Measurements from ENCODE around the gene TADA3. TPM values are rescaled to one million over a fixed set of nuclear protein-coding genes. Genes with fewer than 3 reads are reported as not detected.

The TADA3 gene
- total RNA-seq, 1 donor from 2014 or later: 64.6 TPM

DNA sequence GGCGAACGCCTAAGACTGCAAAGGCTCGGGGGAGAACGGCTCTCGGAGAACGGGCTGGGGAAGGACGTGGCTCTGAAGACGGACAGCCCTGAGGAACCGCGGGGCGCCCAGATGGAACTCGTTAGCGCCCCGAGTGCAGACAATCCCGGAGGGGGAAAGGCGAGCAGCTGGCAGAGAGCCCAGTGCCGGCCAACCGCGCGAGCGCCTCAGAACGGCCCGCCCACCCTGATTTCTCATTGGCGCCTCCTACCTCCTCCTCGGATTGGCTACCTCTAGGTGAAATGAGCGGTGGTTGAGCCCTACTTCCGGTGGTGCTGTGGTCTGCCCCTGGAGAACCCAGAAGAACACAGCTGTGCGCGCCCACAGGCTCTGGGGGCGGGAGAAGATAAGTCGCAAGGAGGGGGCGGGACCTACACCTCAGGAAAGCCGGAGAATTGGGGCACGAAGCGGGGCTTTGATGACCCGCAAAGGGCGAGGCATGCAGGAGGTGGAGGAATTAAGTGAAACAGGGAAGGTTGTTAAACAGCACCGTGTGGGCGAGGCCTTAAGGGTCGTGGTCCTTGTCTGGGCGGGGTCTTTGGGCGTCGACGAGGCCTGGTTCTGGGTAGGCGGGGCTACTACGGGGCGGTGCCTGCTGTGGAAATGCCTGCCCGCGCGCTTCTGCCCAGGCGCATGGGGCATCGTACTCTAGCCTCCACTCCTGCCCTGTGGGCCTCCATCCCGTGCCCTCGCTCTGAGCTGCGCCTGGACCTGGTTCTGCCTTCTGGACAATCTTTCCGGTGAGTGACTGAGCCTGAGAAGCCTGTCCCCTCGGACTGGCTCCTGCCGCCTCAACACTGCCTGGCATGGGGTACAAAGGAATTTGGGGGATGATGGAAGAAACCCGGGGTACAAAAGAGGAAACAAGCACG is 42.4 kb downstream of the TADA3 start, which contains the start of gene OGG1:
Gene OGG1, plus strand, starts transcription at position 308 of the 911 bp plus-strand sequence. Its CDS starts 335 bp downstream, at position 643.
- Mint-ChIP-seq H3K4me3 (peak within 1 kb of the TSS; percentile 91), H3K9me3 (no peaks in the 10 kb centered on the region), H3K4me1 (peaks cover 50% of the 10 kb centered on the region), H3K27me3 (no peaks in the 10 kb centered on the region), H3K36me3 (ENCODE audit: low read depth) (peaks cover 72% of the 10 kb centered on the region), H3K27ac (peak within 1 kb of the TSS; percentile 96)
- DNase-seq: peak; percentile 99
- intact Hi-C loops (cut with micrococcal nuclease): loop anchor here (1.0 to 2.0 kb wide), 6 partner anchors 19 to 182 kb away; partner anchors contain the start of genes BRPF1, CAMK1 and TADA3

DNA sequence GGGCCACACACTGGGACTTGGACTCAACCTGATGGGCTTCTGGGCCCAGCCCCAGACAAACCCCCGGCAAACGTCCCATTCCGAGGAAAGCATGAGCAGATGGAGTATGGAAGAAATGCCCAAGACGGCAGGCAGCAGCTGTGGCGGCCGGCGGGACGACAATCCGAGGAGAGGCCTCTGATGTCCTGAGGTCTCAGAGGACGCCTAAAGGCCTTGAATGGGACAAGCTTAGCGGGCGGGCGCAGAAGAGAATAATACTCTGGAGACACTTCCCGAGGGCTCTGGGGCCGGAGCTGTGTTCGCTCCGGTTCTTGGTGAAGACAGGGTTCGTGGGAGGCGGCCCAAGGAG is 43.0 kb downstream of the TADA3 start:
- intact Hi-C loops (cut with micrococcal nuclease): loop anchor here (1.0 kb wide), 1 partner anchor 43 kb away; the partner anchor contains the start of gene TADA3
- H3K4me3 Mint-ChIP-seq: peak overlapping the region; percentile 91
- peak overlapping the region; percentile 96 for H3K27ac Mint-ChIP-seq
- peaks cover 45% of the 10 kb centered on the region for H3K4me1 Mint-ChIP-seq
- peaks cover 72% of the 10 kb centered on the region for H3K36me3 Mint-ChIP-seq (ENCODE audit: low read depth)
- no peaks in the 10 kb centered on the region for H3K9me3 Mint-ChIP-seq
- DNase-seq: no peak
- no peaks in the 10 kb centered on the region for H3K27me3 Mint-ChIP-seq

DNA sequence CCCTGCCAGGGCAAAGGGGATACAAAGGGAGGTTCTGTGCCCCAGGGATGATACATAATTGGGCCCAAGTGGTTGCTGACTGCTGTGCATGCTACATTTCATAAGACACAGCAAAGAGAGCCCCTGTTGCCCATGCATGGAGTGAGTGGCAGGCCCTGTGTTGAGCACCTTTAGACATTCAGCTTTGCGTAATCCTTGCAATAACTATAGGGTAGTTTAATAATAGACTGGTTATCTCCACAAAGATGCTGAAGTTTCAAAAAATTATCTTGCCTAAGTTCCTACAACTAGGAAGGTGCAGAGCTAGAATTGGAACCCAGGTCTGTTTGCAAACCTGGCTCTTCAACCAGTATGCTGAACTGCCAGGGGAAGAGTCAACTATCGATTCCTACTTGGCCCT is 44.2 kb downstream of the TADA3 start:
- Mint-ChIP-seq H3K4me3 (no peak overlapping the region), H3K27me3 (no peaks in the 10 kb centered on the region), H3K9me3 (no peaks in the 10 kb centered on the region), H3K4me1 (peaks cover 39% of the 10 kb centered on the region), H3K27ac (no peak overlapping the region), H3K36me3 (ENCODE audit: low read depth) (peaks cover 75% of the 10 kb centered on the region)
- DNase-seq: no peak
- intact Hi-C loops (cut with micrococcal nuclease): no loop called here

DNA sequence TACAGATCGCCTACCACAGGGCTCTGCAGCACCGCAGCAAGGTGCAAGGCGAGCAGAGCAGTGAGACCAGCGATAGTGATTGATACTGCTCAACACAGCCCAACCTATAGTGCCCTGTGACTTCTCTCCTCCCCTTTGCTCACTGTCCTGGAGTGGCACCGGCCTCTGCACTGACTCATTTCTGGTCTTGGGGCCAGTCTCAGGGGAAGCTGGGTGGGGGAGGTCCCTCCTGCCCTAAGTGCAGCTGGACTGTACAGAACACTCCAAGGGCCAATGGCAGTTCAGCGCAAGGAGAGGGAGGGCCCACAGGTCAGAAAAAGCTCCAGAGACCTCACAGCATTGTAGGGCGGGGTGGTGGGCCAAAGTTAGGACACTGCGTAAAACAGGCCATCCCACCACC is 45.0 kb downstream of the TADA3 start:
- no peak for DNase-seq
- H3K9me3 Mint-ChIP-seq: no peaks in the 10 kb centered on the region
- H3K4me3 Mint-ChIP-seq: no peak overlapping the region
- H3K27me3 Mint-ChIP-seq: no peaks in the 10 kb centered on the region
- intact Hi-C loops (cut with micrococcal nuclease): no loop called here
- H3K36me3 Mint-ChIP-seq (ENCODE audit: low read depth): peaks cover 74% of the 10 kb centered on the region
- no peak overlapping the region for H3K27ac Mint-ChIP-seq
- peaks cover 39% of the 10 kb centered on the region for H3K4me1 Mint-ChIP-seq

DNA sequence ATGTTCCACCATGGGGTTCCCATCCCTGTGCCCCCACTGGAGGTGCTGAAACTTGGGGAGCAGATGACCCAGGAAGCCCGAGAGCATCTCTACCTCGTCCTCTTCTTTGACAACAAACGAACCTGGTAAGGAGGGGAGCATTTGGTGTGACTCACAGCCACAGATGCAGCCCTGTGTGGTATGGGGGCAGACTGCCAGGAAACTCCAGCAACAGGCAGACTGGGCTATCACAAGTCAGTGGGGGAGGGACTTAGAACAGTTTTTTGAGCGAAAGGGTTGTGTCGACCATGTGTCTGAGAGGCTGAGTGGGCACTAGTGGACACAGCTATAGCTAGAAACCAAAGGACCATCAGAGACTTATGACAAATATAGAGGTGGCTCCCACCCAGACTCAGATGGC is 45.9 kb downstream of the TADA3 start:
- Mint-ChIP-seq H3K27me3 (no peaks in the 10 kb centered on the region), H3K4me1 (peaks cover 31% of the 10 kb centered on the region), H3K27ac (no peak overlapping the region), H3K9me3 (no peaks in the 10 kb centered on the region), H3K4me3 (no peak overlapping the region), H3K36me3 (ENCODE audit: low read depth) (peaks cover 71% of the 10 kb centered on the region)
- no peak for DNase-seq
- intact Hi-C loops (cut with micrococcal nuclease): no loop called here

DNA sequence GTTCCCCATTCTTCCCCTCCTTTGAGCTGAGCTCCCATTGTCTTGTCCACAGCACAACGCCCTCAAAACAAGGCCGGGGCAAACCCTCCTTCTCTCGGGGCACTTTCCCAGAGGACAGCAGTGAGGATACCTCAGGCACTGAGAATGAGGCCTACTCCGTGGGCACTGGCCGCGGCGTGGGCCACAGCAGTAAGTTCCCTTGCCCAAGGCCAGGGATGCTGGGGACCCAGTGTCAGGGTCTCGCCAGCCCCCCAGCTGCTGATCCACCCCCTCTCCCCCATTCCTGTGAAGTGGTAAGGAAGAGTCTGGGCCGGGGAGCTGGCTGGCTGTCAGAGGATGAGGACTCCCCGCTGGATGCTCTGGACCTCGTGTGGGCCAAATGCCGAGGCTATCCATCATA is 46.8 kb downstream of the TADA3 start:
- Mint-ChIP-seq H3K36me3 (ENCODE audit: low read depth) (peaks cover 74% of the 10 kb centered on the region), H3K4me3 (no peak overlapping the region), H3K4me1 (peaks cover 24% of the 10 kb centered on the region), H3K27me3 (no peaks in the 10 kb centered on the region), H3K9me3 (no peaks in the 10 kb centered on the region), H3K27ac (no peak overlapping the region)
- no peak for DNase-seq
- intact Hi-C loops (cut with micrococcal nuclease): no loop called here

DNA sequence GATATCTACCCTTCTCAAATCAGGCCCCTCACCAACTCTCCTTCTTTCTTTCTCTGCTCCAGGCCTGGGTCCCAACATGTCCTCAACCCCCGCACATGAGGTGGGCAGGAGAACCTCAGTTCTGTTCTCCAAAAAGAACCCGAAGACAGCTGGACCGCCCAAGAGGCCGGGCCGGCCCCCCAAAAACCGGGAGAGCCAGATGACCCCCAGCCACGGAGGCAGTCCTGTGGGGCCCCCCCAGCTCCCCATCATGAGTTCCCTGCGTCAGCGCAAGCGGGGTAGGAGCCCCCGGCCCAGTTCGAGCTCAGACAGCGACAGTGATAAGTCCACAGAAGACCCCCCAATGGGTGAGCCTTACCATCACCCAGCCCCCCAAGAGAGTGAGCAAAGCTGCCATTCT is 48.1 kb downstream of the TADA3 start:
- H3K4me3 Mint-ChIP-seq: no peak overlapping the region
- H3K27ac Mint-ChIP-seq: no peak overlapping the region
- DNase-seq: no peak
- peaks cover 77% of the 10 kb centered on the region for H3K36me3 Mint-ChIP-seq (ENCODE audit: low read depth)
- H3K4me1 Mint-ChIP-seq: peaks cover 14% of the 10 kb centered on the region
- no peaks in the 10 kb centered on the region for H3K27me3 Mint-ChIP-seq
- intact Hi-C loops (cut with micrococcal nuclease): no loop called here
- H3K9me3 Mint-ChIP-seq: no peaks in the 10 kb centered on the region

DNA sequence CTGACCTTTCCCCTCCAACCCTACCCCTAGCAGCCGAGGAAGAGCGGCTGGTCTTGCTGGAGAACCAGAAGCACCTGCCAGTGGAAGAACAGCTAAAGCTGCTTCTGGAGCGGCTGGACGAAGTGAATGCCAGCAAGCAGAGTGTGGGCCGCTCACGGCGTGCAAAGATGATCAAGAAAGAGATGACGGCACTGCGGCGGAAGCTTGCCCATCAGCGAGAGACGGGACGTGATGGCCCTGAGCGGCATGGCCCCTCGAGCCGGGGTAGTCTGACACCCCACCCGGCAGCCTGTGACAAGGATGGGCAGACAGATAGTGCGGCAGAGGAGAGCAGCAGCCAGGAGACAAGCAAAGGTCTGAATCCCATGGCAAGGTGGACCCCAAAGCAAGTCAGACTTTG is 48.7 kb downstream of the TADA3 start:
- no peaks in the 10 kb centered on the region for H3K9me3 Mint-ChIP-seq
- H3K27ac Mint-ChIP-seq: no peak overlapping the region
- peaks cover 8% of the 10 kb centered on the region for H3K4me1 Mint-ChIP-seq
- H3K4me3 Mint-ChIP-seq: no peak overlapping the region
- DNase-seq: no peak
- H3K27me3 Mint-ChIP-seq: no peaks in the 10 kb centered on the region
- peaks cover 78% of the 10 kb centered on the region for H3K36me3 Mint-ChIP-seq (ENCODE audit: low read depth)
- intact Hi-C loops (cut with micrococcal nuclease): no loop called here

DNA sequence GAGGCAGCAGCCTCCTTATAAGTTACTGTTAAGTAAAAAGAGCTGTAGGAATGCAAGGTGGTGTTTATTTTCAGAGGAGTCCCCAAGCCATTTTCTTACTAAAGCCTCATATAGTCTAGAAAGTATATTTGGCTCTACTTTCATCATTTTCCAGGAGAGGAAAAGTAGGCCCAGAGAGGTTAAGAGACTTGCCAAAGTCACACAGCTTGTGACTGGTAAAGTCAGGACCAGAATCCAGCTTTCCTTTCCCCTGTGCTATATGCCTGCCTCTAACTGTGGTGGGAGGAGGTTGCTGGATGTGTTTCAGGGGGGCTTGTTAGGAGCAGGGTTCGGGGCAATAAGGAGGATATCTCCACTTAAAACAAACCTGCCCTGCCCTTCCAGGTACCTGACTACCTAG is 49.7 kb downstream of the TADA3 start:
- Mint-ChIP-seq H3K36me3 (ENCODE audit: low read depth) (peaks cover 74% of the 10 kb centered on the region), H3K9me3 (no peaks in the 10 kb centered on the region), H3K27ac (no peak overlapping the region), H3K4me1 (peaks cover 10% of the 10 kb centered on the region), H3K27me3 (no peaks in the 10 kb centered on the region), H3K4me3 (no peak overlapping the region)
- intact Hi-C loops (cut with micrococcal nuclease): no loop called here
- DNase-seq: no peak

DNA sequence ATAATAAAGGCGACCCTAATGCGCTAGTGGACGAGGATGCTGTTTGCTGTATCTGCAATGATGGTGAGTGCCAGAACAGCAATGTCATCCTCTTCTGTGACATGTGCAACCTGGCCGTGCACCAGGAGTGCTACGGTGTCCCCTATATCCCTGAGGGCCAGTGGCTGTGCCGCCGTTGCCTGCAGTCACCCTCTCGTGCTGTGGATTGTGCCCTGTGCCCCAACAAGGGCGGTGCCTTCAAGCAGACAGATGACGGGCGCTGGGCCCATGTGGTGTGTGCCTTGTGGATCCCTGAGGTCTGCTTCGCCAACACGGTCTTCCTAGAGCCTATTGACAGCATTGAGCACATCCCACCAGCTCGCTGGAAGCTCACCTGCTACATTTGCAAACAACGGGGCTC is 53.1 kb downstream of the TADA3 start:
- Mint-ChIP-seq H3K4me1 (peaks cover 26% of the 10 kb centered on the region), H3K27ac (no peak overlapping the region), H3K36me3 (ENCODE audit: low read depth) (peaks cover 70% of the 10 kb centered on the region), H3K27me3 (no peaks in the 10 kb centered on the region), H3K4me3 (no peak overlapping the region), H3K9me3 (no peaks in the 10 kb centered on the region)
- no peak for DNase-seq
- intact Hi-C loops (cut with micrococcal nuclease): no loop called here

DNA sequence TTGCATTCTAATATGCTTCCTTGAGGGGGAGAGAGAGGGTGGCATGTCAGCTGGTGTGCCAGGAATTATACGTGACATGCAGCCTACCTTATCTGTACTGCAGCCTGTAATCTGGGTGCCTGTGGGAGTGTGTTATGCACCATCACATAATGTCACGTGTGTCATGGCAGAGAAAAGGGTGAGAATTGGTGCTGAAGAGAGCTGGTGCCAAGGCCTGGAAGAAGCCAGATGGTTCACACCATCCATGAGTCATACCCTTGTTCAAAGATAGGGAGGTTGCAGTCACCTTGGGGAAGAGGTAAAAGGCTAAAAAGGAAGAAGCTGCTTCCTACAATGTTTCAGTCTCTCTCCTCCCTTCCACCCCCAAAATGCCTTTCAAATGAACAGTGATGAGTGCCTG is 55.4 kb downstream of the TADA3 start:
- Mint-ChIP-seq H3K9me3 (no peaks in the 10 kb centered on the region), H3K36me3 (ENCODE audit: low read depth) (peaks cover 64% of the 10 kb centered on the region), H3K4me3 (no peak overlapping the region), H3K27ac (no peak overlapping the region), H3K4me1 (peaks cover 44% of the 10 kb centered on the region), H3K27me3 (no peaks in the 10 kb centered on the region)
- no peak for DNase-seq
- intact Hi-C loops (cut with micrococcal nuclease): no loop called here

DNA sequence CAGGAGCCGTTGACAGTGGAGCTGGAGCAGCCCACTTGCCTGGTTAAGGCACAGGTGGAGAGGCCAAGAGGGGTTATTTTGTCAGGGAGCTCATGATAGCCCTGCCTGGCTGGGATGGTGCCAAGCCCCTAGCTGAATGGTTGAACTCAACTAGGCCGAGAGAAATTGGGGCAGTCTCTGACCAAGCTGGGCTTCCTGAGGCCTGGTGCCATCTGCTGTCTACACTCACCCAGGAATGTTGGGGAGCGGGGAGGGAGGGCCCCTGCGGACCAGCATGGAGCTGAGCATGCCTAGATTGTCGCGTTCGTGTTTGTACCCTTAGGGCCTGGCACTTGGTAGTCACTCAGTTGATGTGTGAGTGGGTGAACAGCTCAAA is 59.5 kb downstream of the TADA3 start:
- no peaks in the 10 kb centered on the region for H3K27me3 Mint-ChIP-seq
- H3K27ac Mint-ChIP-seq: peak overlapping the region; percentile 82
- intact Hi-C loops (cut with micrococcal nuclease): loop anchor here (2.0 kb wide), 1 partner anchor 36 kb away; the partner anchor contains the start of gene CAMK1
- DNase-seq: no peak
- no peaks in the 10 kb centered on the region for H3K9me3 Mint-ChIP-seq
- peaks cover 59% of the 10 kb centered on the region for H3K4me1 Mint-ChIP-seq
- peaks cover 35% of the 10 kb centered on the region for H3K36me3 Mint-ChIP-seq (ENCODE audit: low read depth)
- H3K4me3 Mint-ChIP-seq: peak overlapping the region; percentile 87

DNA sequence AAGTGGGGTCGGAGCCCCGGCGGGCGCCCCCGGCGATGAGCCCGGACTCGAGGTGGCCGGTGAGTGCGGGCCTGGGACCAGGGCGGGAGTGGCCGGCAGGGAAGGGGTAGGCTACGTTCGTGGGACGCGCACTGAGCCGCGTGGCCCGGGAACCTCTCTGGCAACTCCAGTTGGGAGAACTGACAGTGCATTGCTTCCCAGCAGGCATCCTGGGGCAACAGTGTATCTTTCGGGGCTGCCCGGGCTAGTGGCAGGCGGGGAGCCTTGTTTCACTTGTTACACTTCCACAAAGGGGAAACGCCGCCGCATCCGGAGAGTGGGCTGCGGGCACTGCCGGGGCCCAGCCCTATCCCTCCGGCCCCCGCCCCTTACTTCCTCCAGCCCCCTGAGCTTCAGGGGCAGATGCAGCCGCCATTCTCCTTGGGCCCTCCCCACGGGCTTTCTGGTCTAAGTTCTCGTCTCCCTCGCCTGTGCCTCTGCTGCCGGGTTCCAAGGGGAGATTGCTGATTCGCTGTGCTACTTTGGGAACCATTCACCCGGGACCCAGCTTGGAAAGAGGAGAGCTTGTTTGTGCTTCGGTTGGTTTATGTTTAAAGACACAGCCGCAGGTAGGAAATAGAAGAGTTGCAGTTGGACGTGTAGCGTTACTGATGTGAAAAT is 60.1 kb downstream of the TADA3 start:
- peaks cover 64% of the 10 kb centered on the region for H3K4me1 Mint-ChIP-seq
- H3K4me3 Mint-ChIP-seq: peak overlapping the region; percentile 87
- H3K36me3 Mint-ChIP-seq (ENCODE audit: low read depth): peaks cover 35% of the 10 kb centered on the region
- no peaks in the 10 kb centered on the region for H3K9me3 Mint-ChIP-seq
- H3K27ac Mint-ChIP-seq: peak overlapping the region; percentile 82
- DNase-seq: peak; percentile 87
- intact Hi-C loops (cut with micrococcal nuclease): loop anchor here (2.0 kb wide), 1 partner anchor 37 kb away; the partner anchor contains the start of gene CAMK1
- H3K27me3 Mint-ChIP-seq: no peaks in the 10 kb centered on the region

Data from activated CD4-positive, alpha-beta T cell treated with anti-CD3 and anti-CD28 coated beads, Interleukin-2, amount 10 ng/mL, durations not matched to agents 24 days and 14 days (primary cell).